WI38 (cell line): ENCODE results near the gene NSUN5.

Experiments used
- H3K4me3 ChIP-seq: 2 replicates; pipeline ENCODE4 v1.5.1; 2011; ENCODE audit warnings: low read depth, mild to moderate bottlenecking, control low read depth, low read length
- TF ChIP-seq, protein P1 (sequence below): IDR thresholded peaks from 2 replicates; pipeline ENCODE4 v1.5.1; 2012; ENCODE audit warnings: low read depth, mild to moderate bottlenecking, control low read depth, low read length

NSUN5 gene

DNA sequence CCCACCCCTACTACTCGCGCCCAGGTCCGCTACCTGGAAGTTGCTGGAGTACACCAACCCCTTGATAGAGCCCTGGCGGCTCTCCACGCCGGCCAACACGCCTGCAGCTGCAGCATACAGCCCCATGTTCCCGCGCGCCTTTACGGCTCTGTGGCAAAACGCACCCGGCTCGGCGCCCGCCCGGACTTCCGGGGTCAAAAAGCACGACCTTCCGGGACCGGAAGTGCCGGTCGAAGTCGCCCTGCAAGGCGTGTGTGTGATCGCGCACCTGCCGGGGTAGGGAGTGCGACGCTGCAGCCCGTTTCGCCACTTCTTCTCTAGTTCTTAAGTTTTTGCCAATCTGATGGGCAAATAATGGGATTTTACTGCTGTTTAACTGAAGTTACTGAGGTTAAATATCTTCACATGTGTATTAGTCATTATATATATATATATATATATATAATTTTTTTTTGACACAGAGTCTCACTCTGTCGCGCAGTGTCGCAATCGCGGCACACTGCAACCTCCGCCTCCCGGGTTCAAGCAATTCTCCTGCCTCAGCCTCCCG lies at the start of gene NSUN5:
Gene NSUN5 (minus strand): TSS at position 162 of the 550 bp plus-strand sequence. CDS start 36 bp downstream, at position 126.
- TF ChIP-seq, protein P1, sequence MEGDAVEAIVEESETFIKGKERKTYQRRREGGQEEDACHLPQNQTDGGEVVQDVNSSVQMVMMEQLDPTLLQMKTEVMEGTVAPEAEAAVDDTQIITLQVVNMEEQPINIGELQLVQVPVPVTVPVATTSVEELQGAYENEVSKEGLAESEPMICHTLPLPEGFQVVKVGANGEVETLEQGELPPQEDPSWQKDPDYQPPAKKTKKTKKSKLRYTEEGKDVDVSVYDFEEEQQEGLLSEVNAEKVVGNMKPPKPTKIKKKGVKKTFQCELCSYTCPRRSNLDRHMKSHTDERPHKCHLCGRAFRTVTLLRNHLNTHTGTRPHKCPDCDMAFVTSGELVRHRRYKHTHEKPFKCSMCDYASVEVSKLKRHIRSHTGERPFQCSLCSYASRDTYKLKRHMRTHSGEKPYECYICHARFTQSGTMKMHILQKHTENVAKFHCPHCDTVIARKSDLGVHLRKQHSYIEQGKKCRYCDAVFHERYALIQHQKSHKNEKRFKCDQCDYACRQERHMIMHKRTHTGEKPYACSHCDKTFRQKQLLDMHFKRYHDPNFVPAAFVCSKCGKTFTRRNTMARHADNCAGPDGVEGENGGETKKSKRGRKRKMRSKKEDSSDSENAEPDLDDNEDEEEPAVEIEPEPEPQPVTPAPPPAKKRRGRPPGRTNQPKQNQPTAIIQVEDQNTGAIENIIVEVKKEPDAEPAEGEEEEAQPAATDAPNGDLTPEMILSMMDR: no peak
- peak within 1 kb of the TSS; percentile 73 for H3K4me3 ChIP-seq

GRCh38 chr7:73356159-73356558 lies 47.5 kb upstream of the NSUN5 start:
- H3K4me3 ChIP-seq: no peak overlapping the region
- TF ChIP-seq, protein P1: no peak

- TF ChIP-seq, protein P1: no peak
- no peak overlapping the region for H3K4me3 ChIP-seq
Observed at GRCh38 chr7:73354821-73355220, 46.2 kb upstream of the NSUN5 start.

DNA sequence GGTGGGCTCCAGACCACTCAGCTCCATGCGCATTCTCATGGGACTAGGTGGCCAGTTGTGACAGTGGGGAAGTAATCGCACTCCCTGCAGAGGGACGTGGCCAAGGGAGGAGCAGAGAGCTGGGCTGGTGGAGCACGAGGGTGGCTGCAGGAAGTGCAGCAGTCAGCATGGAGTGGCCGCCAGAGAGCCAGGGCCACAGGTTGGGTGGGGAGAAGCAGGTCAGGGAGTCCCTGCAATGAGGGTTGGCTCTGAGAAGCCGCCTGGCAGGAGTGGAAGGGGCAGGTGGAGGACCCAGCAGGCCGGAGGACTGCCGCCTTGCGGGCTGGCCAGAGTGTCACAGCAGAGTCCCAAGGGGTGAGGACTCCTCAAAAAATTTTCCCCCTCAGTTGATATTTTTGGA lies 45.6 kb upstream of the NSUN5 start:
- TF ChIP-seq, protein P1: no peak
- no peak overlapping the region for H3K4me3 ChIP-seq

- H3K4me3 ChIP-seq: no peak overlapping the region
- TF ChIP-seq, protein P1: no peak
Observed at GRCh38 chr7:73353243-73353642, 44.6 kb upstream of the NSUN5 start.

DNA sequence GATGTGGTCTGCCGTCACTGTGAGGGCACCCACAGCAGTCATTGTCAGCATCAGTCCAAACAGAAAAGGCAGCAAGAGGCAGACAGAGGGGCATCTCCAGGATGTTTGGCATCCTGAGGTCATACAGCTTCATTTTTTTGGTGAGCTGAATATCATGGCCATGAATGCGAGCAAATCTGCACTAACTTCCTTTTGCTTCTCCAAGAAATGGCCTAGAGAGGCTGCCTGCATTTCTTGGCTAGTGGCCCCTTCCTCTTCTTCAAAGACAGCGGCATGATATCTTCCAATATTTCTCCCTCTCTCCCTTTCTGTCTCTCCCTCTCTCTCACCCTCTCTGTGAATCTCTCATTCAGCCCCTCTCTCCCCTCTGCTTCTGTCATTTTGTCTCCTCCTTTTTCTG lies 44.2 kb upstream of the NSUN5 start:
- TF ChIP-seq, protein P1: no peak
- no peak overlapping the region for H3K4me3 ChIP-seq

- TF ChIP-seq, protein P1: no peak
- H3K4me3 ChIP-seq: no peak overlapping the region
Observed at GRCh38 chr7:73351447-73352167, 43.0 kb upstream of the NSUN5 start.
